Hepatocyte (in vitro differentiated cells): ENCODE results near the gene SND1. TPM values are rescaled to one million over a fixed set of nuclear protein-coding genes. Genes with fewer than 3 reads are reported as not detected.
A peak's percentile ranks its signal among the peaks of the same experiment; 100 is the strongest.

Experiments used
- DNase-seq: peaks from one replicate; pipeline ENCODE4 v3.0.0-alpha.2; 2016; ENCODE audit warnings: low spot score
- H2AFZ ChIP-seq: fragments of 200-600 bp; sonication (generic); 2 replicates; pipeline ENCODE4 v1.6.0; 2016; ENCODE audit warnings: antibody characterized with exemption, mild to moderate bottlenecking
- H3K27ac ChIP-seq: fragments of 200-600 bp; sonication (generic); 2 replicates; pipeline ENCODE4 v1.5.1; 2016; ENCODE audit warnings: mild to moderate bottlenecking
- H3K27me3 ChIP-seq: fragments of 200-600 bp; sonication (generic); 2 replicates; pipeline ENCODE4 v1.6.1; 2016
- H3K36me3 ChIP-seq: fragments of 200-600 bp; sonication (generic); replicated peaks from 2 replicates; pipeline ENCODE4 v1.5.1; 2016; ENCODE audit warnings: low read depth; ENCODE audit not compliant: insufficient read depth
- H3K4me1 ChIP-seq: fragments of 200-600 bp; sonication (generic); 2 replicates; pipeline ENCODE4 v1.5.1; 2016; ENCODE audit warnings: mild to moderate bottlenecking, moderate library complexity; ENCODE audit not compliant: insufficient read depth
- H3K4me2 ChIP-seq: fragments of 200-600 bp; sonication (generic); 2 replicates; pipeline ENCODE4 v1.6.0; 2016
- H3K4me3 ChIP-seq: fragments of 200-600 bp; sonication (generic); 2 replicates; pipeline ENCODE4 v1.5.1; 2016; ENCODE audit warnings: mild to moderate bottlenecking
- H3K79me2 ChIP-seq: fragments of 200-600 bp; sonication (generic); 2 replicates; pipeline ENCODE4 v1.6.0; 2017; ENCODE audit warnings: mild to moderate bottlenecking
- H3K9me2 ChIP-seq: fragments of 200-600 bp; sonication (generic); replicated peaks from 2 replicates; pipeline ENCODE4 v1.6.0; 2017; ENCODE audit warnings: mild to moderate bottlenecking; ENCODE audit not compliant: insufficient read depth
- H3K9me3 ChIP-seq: fragments of 200-600 bp; sonication (generic); 2 replicates; pipeline ENCODE4 v1.5.1; 2016; ENCODE audit warnings: low read depth, mild to moderate bottlenecking
- H4K20me1 ChIP-seq: fragments of 200-600 bp; sonication (generic); 2 replicates; pipeline ENCODE4 v1.6.0; 2016; ENCODE audit warnings: mild to moderate bottlenecking; ENCODE audit not compliant: insufficient read depth, poor library complexity, severe bottlenecking
- CTCF ChIP-seq: fragments of 200-600 bp; sonication (generic); IDR thresholded peaks from 2 replicates; pipeline ENCODE4 v1.5.1; 2016; ENCODE audit warnings: antibody characterized with exemption, mild to moderate bottlenecking; ENCODE audit not compliant: poor library complexity
- EZH2 ChIP-seq: fragments of 200-600 bp; sonication (generic); IDR thresholded peaks from 2 replicates; pipeline ENCODE4 v1.6.1; 2016; ENCODE audit warnings: antibody characterized with exemption, mild to moderate bottlenecking, borderline replicate concordance
- EZH2phosphoT487 ChIP-seq: fragments of 200-600 bp; sonication (generic); IDR thresholded peaks from one replicate; pipeline ENCODE4 v1.6.1; 2018; ENCODE audit warnings: antibody characterized with exemption, mild to moderate bottlenecking, low read depth, moderate library complexity; ENCODE audit not compliant: unreplicated experiment, severe bottlenecking
- WGBS: methylation state at CpG from one replicate; pipeline ENCODE4 v1.1.6; 2016; ENCODE audit warnings: low lambda C conversion rate; ENCODE audit errors: missing lambda C conversion rate; 5-methylcytosine and 5-hydroxymethylcytosine counted together
- polyA plus RNA-seq: library from polyadenylated mRNA; unstranded; fragments of >200 nt; fragmentation: Nextera tagmentation; extraction: Ambion mirVana; gene quantifications from 2 replicates; pipeline ENCODE4 v1.2.1, GENCODE V29; 2016
- total RNA-seq: library from RNA; depleted of rRNA; stranded (reverse); fragments of >200 nt; gene quantifications from 2 replicates; pipeline ENCODE4 v1.2.3, GENCODE V29; 2014

Gene SND1
- total and polyA plus RNA-seq, 2 experiments from 2014 or later: 141 to 200 TPM

GRCh38 chr7:127979113-127979727 is 327.2 kb downstream of the SND1 start:
- Histone ChIP-seq H3K9me3 (no peaks in the 10 kb centered on the region), H3K27ac (peak overlapping the region; percentile 95), H4K20me1 (no peaks in the 10 kb centered on the region), H3K4me1 (peaks cover 10% of the 10 kb centered on the region), H3K79me2 (peaks cover 9% of the 10 kb centered on the region), H3K9me2 (no peaks in the 10 kb centered on the region), H3K4me2 (no peak overlapping the region), H3K36me3 (no peaks in the 10 kb centered on the region), H3K27me3 (no peaks in the 10 kb centered on the region), H2AFZ (no peak overlapping the region), H3K4me3 (no peak overlapping the region)
- 66% methylated on average over 9 of the region's 9 CpGs for WGBS
- no peak for TF ChIP-seq CTCF
- no peak for TF ChIP-seq EZH2phosphoT487
- TF ChIP-seq EZH2: no peak
- DNase-seq: peak; percentile 39

GRCh38 chr7:127979728-127980126 is 327.7 kb downstream of the SND1 start:
- Histone ChIP-seq H3K27me3 (no peaks in the 10 kb centered on the region), H2AFZ (no peak overlapping the region), H3K4me1 (peaks cover 14% of the 10 kb centered on the region), H3K4me2 (no peak overlapping the region), H3K9me2 (no peaks in the 10 kb centered on the region), H3K79me2 (peaks cover 9% of the 10 kb centered on the region), H3K27ac (peak overlapping the region; percentile 95), H3K9me3 (no peaks in the 10 kb centered on the region), H4K20me1 (no peaks in the 10 kb centered on the region), H3K4me3 (no peak overlapping the region), H3K36me3 (no peaks in the 10 kb centered on the region)
- TF ChIP-seq EZH2phosphoT487 (no peak), CTCF (no peak), EZH2 (no peak)
- no peak for DNase-seq

GRCh38 chr7:127980901-127981300 is 328.9 kb downstream of the SND1 start:
- Histone ChIP-seq H3K79me2 (peaks cover 12% of the 10 kb centered on the region), H3K4me1 (peaks cover 20% of the 10 kb centered on the region), H4K20me1 (no peaks in the 10 kb centered on the region), H3K4me2 (no peak overlapping the region), H3K4me3 (no peak overlapping the region), H3K9me3 (no peaks in the 10 kb centered on the region), H2AFZ (no peak overlapping the region), H3K9me2 (no peaks in the 10 kb centered on the region), H3K36me3 (no peaks in the 10 kb centered on the region), H3K27ac (peak overlapping the region; percentile 96), H3K27me3 (no peaks in the 10 kb centered on the region)
- WGBS: 90% methylated on average over 1 of the region's 1 CpG
- DNase-seq: no peak
- TF ChIP-seq EZH2phosphoT487 (no peak), EZH2 (no peak), CTCF (no peak)
